Activated naive CD8-positive, alpha-beta T cell treated with anti-CD3 and anti-CD28 coated beads, Interleukin-2, amount 50 U/mL, for 16 hours (primary cell): Measurements from ENCODE around the gene DYRK2.

ENCODE experiments used
- DNase-seq: peaks from one replicate; pipeline ENCODE4 v3.0.0-alpha.2; 2020; ENCODE audit warnings: low read depth, low spot score

DYRK2 gene

GRCh38 chr12:67701121-67701520 is 52.6 kb downstream of the DYRK2 start:
- DNase-seq = no peak

GRCh38 chr12:67702136-67702535 is 53.6 kb downstream of the DYRK2 start:
- no peak for DNase-seq

GRCh38 chr12:67704071-67704470 is 55.5 kb downstream of the DYRK2 start:
- DNase-seq = no peak

- no peak for DNase-seq
These were observed 57.1 kb downstream of the DYRK2 start for GRCh38 chr12:67705394-67706370.

- DNase-seq = no peak
These were observed 60.9 kb downstream of the DYRK2 start for GRCh38 chr12:67709367-67709954.

GRCh38 chr12:67710582-67710981 is 62.0 kb downstream of the DYRK2 start:
- no peak for DNase-seq

GRCh38 chr12:67712011-67712410 is 63.5 kb downstream of the DYRK2 start:
- no peak for DNase-seq

- DNase-seq = no peak
These were observed 66.1 kb downstream of the DYRK2 start for GRCh38 chr12:67714648-67715047.
